CD8-positive, alpha-beta memory T cell (primary cell): ENCODE results near the gene TMEM255B. TPM values are rescaled to one million over a fixed set of nuclear protein-coding genes. Genes with fewer than 3 reads are reported as not detected.
A peak's percentile ranks its signal among the peaks of the same experiment; 100 is the strongest.
"Not testable (repeated sequence)": the region's sequence is repeated elsewhere in the genome, so short reads cannot be mapped to it uniquely, and the experiment has no call there.

Experiments
- CTCF ChIA-PET: fragments of 350-600 bp; sonication (Branson Sonifier 250); formaldehyde crosslinking; loops from one replicate; lab custom pipeline; 2021; ENCODE audit warnings: antibody characterized with exemption; lab: Charles Lee
- POLR2A ChIA-PET: fragments of 350-600 bp; sonication (Branson Sonifier 250); formaldehyde crosslinking; loops from one replicate; lab custom pipeline; 2021; ENCODE audit warnings: antibody characterized with exemption; lab: Charles Lee
- DNase-seq, 5 donors: peaks; one replicate each; pipeline versions ENCODE4 v3.0.0 to v3.0.0-alpha.2; 2020 to 2022; ENCODE audit warnings: mixed read lengths in 1 of 5
- H3K27ac ChIP-seq: one replicate; pipeline ENCODE4 v1.7.0; 2013; ENCODE audit warnings: low read depth, mild to moderate bottlenecking, low read length, moderate library complexity
- H3K27me3 ChIP-seq: 2 replicates; pipeline ENCODE4 v1.7.0; 2013; ENCODE audit warnings: low read length, mild to moderate bottlenecking; ENCODE audit not compliant: insufficient read depth, poor library complexity, severe bottlenecking
- H3K36me3 ChIP-seq: 2 replicates; pipeline ENCODE4 v1.7.0; 2013; ENCODE audit warnings: mild to moderate bottlenecking, low read length, moderate library complexity; ENCODE audit not compliant: insufficient read depth
- H3K4me1 ChIP-seq: 2 replicates; pipeline ENCODE4 v1.7.0; 2013; ENCODE audit warnings: mild to moderate bottlenecking, low read length, moderate library complexity; ENCODE audit not compliant: insufficient read depth
- H3K4me3 ChIP-seq: 2 replicates; pipeline ENCODE4 v1.7.0; 2013; ENCODE audit warnings: mild to moderate bottlenecking, low read length
- H3K9me3 ChIP-seq: 2 replicates; pipeline ENCODE4 v1.7.0; 2013; ENCODE audit warnings: mild to moderate bottlenecking, low read length
- H3K27ac Mint-ChIP-seq, 8 donors: one replicate each; pipeline ENCODE4 v1.8.0; 2020 to 2021; ENCODE audit warnings: mixed read lengths in 8 of 8, mild to moderate bottlenecking in 6 of 8, inconsistent platforms in 3 of 8, moderate library complexity in 3 of 8
- H3K27me3 Mint-ChIP-seq, 2 donors: one replicate each; pipeline ENCODE4 v1.8.0; 2020 to 2021; ENCODE audit warnings: mixed read lengths in 2 of 2, mild to moderate bottlenecking in 1 of 2, moderate library complexity in 1 of 2
- H3K36me3 Mint-ChIP-seq, 3 donors: one replicate each; pipeline ENCODE4 v1.8.0; 2020 to 2021; ENCODE audit warnings: mixed read lengths in 3 of 3, inconsistent platforms in 1 of 3, mild to moderate bottlenecking in 1 of 3
- H3K4me1 Mint-ChIP-seq, 3 donors: one replicate each; pipeline ENCODE4 v1.8.0; 2020 to 2021; ENCODE audit warnings: mixed read lengths in 3 of 3, inconsistent platforms in 1 of 3, mild to moderate bottlenecking in 1 of 3
- H3K4me3 Mint-ChIP-seq, 7 donors: one replicate each; pipeline ENCODE4 v1.8.0; 2020 to 2021; ENCODE audit warnings: mixed read lengths in 7 of 7, mild to moderate bottlenecking in 6 of 7, moderate library complexity in 4 of 7, inconsistent platforms in 2 of 7
- H3K9me3 Mint-ChIP-seq, 5 donors: one replicate each; pipeline ENCODE4 v1.8.0; 2020 to 2022; ENCODE audit warnings: mixed read lengths in 5 of 5, mild to moderate bottlenecking in 3 of 5, moderate library complexity in 2 of 5, inconsistent platforms in 1 of 5
- polyA plus RNA-seq: library from polyadenylated mRNA; unstranded; fragments of 300-500 nt; fragmentation: Illumina TruSeq; gene quantifications from one replicate; pipeline ENCODE4 v1.2.3, GENCODE V29; 2021
- total RNA-seq, 2 experiments: library from RNA; stranded (reverse); gene quantifications; one replicate each; pipeline ENCODE4 v1.2.3, GENCODE V29; 2021

Gene TMEM255B
- total and polyA plus RNA-seq, 3 experiments from 2014 or later, result 0.57 to 0.69 TPM; not detected in 1

- no peak overlapping the region for H3K4me3 ChIP-seq
- ChIA-PET POLR2A (no interaction called here), CTCF (no interaction called here)
- no peak overlapping the region for H3K27ac ChIP-seq
- Mint-ChIP-seq H3K9me3 (peaks cover 0 to 4% (median 0%) of the 10 kb centered on the region in 5 donors), H3K27me3 (peaks cover 0 to 6% of the 10 kb centered on the region in 2 donors), H3K36me3 (no peaks in the 10 kb centered on the region), H3K4me1 (peaks cover 0 to 4% (median 0%) of the 10 kb centered on the region in 3 donors), H3K4me3 (no peak overlapping the region), H3K27ac (no peak overlapping the region)
- no peaks in the 10 kb centered on the region for H3K9me3 ChIP-seq
- H3K36me3 ChIP-seq, result no peaks in the 10 kb centered on the region
- no peaks in the 10 kb centered on the region for H3K4me1 ChIP-seq
- no peak for DNase-seq
- no peaks in the 10 kb centered on the region for H3K27me3 ChIP-seq
Observed at GRCh38 chr13:113748101-113748861, 10.7 kb upstream of the TMEM255B start.

DNA sequence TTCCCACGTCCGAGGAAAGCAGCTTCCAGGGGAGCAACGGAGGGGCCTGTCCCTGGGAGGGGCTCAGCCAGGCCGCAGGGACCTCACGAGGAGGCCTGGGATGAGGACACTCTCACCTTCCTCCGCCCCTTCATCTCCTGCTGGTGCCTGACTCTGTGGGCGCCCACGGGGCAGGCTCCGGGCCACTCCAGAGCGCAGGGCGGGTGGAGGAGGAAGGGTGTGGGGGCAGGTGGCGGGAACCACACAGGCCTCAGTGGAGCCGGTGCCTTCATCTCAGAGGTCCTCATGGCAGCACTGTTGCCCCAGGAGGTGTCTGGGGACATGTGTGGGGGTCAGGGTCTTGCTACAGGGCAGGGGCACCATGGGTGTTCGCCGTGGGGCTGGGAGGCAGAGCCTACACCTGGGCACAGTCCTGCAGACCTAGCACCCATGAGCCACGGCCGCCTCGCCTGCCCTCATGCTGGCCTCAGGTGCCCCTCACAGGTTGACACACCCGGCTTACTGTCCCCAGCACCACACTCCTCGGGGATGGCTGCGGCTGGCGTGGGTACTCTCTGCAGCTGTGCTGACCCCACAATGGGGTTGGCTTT, 10.1 kb upstream of the TMEM255B start:
- H3K4me1 Mint-ChIP-seq, result peaks cover 0 to 4% (median 0%) of the 10 kb centered on the region in 3 donors
- Histone ChIP-seq H3K36me3 (no peaks in the 10 kb centered on the region), H3K4me3 (no peak overlapping the region), H3K27me3 (no peaks in the 10 kb centered on the region), H3K4me1 (no peaks in the 10 kb centered on the region), H3K27ac (no peak overlapping the region), H3K9me3 (no peaks in the 10 kb centered on the region)
- CTCF ChIA-PET, result no interaction called here
- H3K27ac Mint-ChIP-seq, result no peak overlapping the region
- H3K9me3 Mint-ChIP-seq, result peaks cover 0 to 4% (median 0%) of the 10 kb centered on the region in 5 donors
- DNase-seq, result peak in 1 of 5 donors; percentile 45
- H3K27me3 Mint-ChIP-seq, result peaks cover 0 to 4% of the 10 kb centered on the region in 2 donors
- POLR2A ChIA-PET, result no interaction called here
- no peak overlapping the region for H3K4me3 Mint-ChIP-seq
- H3K36me3 Mint-ChIP-seq, result no peaks in the 10 kb centered on the region

DNA sequence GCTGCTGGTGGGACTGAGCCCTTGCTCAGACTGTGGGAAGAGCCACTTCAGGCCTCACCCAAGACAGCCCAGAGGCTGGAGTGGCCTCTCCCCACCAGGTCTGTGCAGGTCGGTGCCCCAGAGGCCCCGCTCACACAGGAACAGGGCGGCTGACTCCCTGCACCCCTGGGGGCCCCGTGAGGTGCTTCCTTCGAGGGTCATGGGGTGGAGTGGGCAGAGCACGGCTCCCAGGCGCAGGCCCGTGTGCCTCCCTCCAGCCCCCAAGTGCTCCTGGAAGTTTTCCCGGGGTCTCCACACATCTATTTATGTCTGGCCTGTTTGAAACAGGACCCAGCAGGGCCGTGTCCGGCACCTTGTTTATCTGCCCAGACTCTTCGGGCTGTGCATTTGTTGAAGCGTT, 9.5 kb upstream of the TMEM255B start:
- H3K27me3 Mint-ChIP-seq, result peaks cover 0 to 4% of the 10 kb centered on the region in 2 donors
- no peaks in the 10 kb centered on the region for H3K36me3 Mint-ChIP-seq
- no peak overlapping the region for H3K27ac Mint-ChIP-seq
- Histone ChIP-seq H3K4me1 (no peaks in the 10 kb centered on the region), H3K9me3 (no peaks in the 10 kb centered on the region), H3K27ac (no peak overlapping the region), H3K4me3 (no peak overlapping the region), H3K36me3 (no peaks in the 10 kb centered on the region), H3K27me3 (no peaks in the 10 kb centered on the region)
- peaks cover 0 to 4% (median 0%) of the 10 kb centered on the region in 3 donors for H3K4me1 Mint-ChIP-seq
- ChIA-PET POLR2A (no interaction called here), CTCF (no interaction called here)
- no peak for DNase-seq
- H3K4me3 Mint-ChIP-seq, result no peak overlapping the region
- peaks cover 0 to 4% (median 0%) of the 10 kb centered on the region in 5 donors for H3K9me3 Mint-ChIP-seq

- DNase-seq, result no peak
- POLR2A ChIA-PET, result no interaction called here
- Histone ChIP-seq H3K4me1 (no peaks in the 10 kb centered on the region), H3K36me3 (no peaks in the 10 kb centered on the region), H3K9me3 (no peaks in the 10 kb centered on the region), H3K27me3 (no peaks in the 10 kb centered on the region), H3K27ac (no peak overlapping the region), H3K4me3 (no peak overlapping the region)
- peaks cover 0 to under 1% (median 0%) of the 10 kb centered on the region in 3 donors for H3K4me1 Mint-ChIP-seq
- H3K9me3 Mint-ChIP-seq, result peaks cover 0 to 4% (median 0%) of the 10 kb centered on the region in 5 donors
- peaks cover 0 to 3% of the 10 kb centered on the region in 2 donors for H3K27me3 Mint-ChIP-seq
- no peak overlapping the region for H3K27ac Mint-ChIP-seq
- no peaks in the 10 kb centered on the region for H3K36me3 Mint-ChIP-seq
- CTCF ChIA-PET, result no interaction called here
- H3K4me3 Mint-ChIP-seq, result no peak overlapping the region
Observed at GRCh38 chr13:113749967-113750366, 9.1 kb upstream of the TMEM255B start.

GRCh38 chr13:113750554-113751399, 8.2 kb upstream of the TMEM255B start:
- H3K4me1 ChIP-seq, result no peaks in the 10 kb centered on the region
- no peak for DNase-seq
- no peaks in the 10 kb centered on the region for H3K9me3 ChIP-seq
- H3K27ac ChIP-seq, result no peak overlapping the region
- no peaks in the 10 kb centered on the region for H3K36me3 ChIP-seq
- CTCF ChIA-PET, result no interaction called here
- POLR2A ChIA-PET, result no interaction called here
- H3K27me3 Mint-ChIP-seq, result peaks cover 0 to 5% of the 10 kb centered on the region in 2 donors
- H3K27me3 ChIP-seq, result no peaks in the 10 kb centered on the region
- peak overlapping the region in 1 of 7 donors; percentile 14 for H3K4me3 Mint-ChIP-seq
- H3K9me3 Mint-ChIP-seq, result peaks cover 0 to 4% (median 0%) of the 10 kb centered on the region in 5 donors
- peak overlapping the region in 3 of 8 donors; percentile 44 to 72 (median 67) for H3K27ac Mint-ChIP-seq
- H3K4me1 Mint-ChIP-seq, result no peaks in the 10 kb centered on the region
- no peak overlapping the region for H3K4me3 ChIP-seq
- no peaks in the 10 kb centered on the region for H3K36me3 Mint-ChIP-seq

GRCh38 chr13:113751491-113751890, 7.5 kb upstream of the TMEM255B start:
- no peak overlapping the region for H3K27ac ChIP-seq
- peak in 1 of 5 donors; percentile 33 for DNase-seq
- peak overlapping the region in 2 of 8 donors; percentile 67 to 72 for H3K27ac Mint-ChIP-seq
- no peaks in the 10 kb centered on the region for H3K36me3 Mint-ChIP-seq
- no peak overlapping the region for H3K4me3 Mint-ChIP-seq
- H3K36me3 ChIP-seq, result no peaks in the 10 kb centered on the region
- ChIA-PET CTCF (no interaction called here), POLR2A (no interaction called here)
- H3K27me3 ChIP-seq, result no peaks in the 10 kb centered on the region
- H3K4me1 ChIP-seq, result no peaks in the 10 kb centered on the region
- H3K9me3 ChIP-seq, result no peaks in the 10 kb centered on the region
- no peaks in the 10 kb centered on the region for H3K4me1 Mint-ChIP-seq
- peaks cover 0 to 9% of the 10 kb centered on the region in 2 donors for H3K27me3 Mint-ChIP-seq
- peaks cover 0 to 4% (median 0%) of the 10 kb centered on the region in 5 donors for H3K9me3 Mint-ChIP-seq
- H3K4me3 ChIP-seq, result no peak overlapping the region

GRCh38 chr13:113752211-113752986, 6.6 kb upstream of the TMEM255B start:
- CTCF ChIA-PET, H3K36me3 Mint-ChIP-seq, H3K27me3 ChIP-seq, H3K9me3 Mint-ChIP-seq, H3K27ac Mint-ChIP-seq, POLR2A ChIA-PET, H3K36me3 ChIP-seq, H3K27ac ChIP-seq, H3K4me3 Mint-ChIP-seq, H3K9me3 ChIP-seq, H3K4me1 Mint-ChIP-seq, H3K4me3 ChIP-seq, H3K4me1 ChIP-seq: not testable (repeated sequence)
- H3K27me3 Mint-ChIP-seq, result peaks cover 7 to 14% of the 10 kb centered on the region in 2 donors
- peak in 1 of 5 donors; percentile 43 for DNase-seq
